GM21786 (cell line): ENCODE measurements around the gene LIX1L.

Source experiments
- ATAC-seq: cut with Tn5 transposase; IDR thresholded peaks from one replicate; pipeline ENCODE4 v1.9.1; 2021; ENCODE audit not compliant: unreplicated experiment

Gene LIX1L

DNA sequence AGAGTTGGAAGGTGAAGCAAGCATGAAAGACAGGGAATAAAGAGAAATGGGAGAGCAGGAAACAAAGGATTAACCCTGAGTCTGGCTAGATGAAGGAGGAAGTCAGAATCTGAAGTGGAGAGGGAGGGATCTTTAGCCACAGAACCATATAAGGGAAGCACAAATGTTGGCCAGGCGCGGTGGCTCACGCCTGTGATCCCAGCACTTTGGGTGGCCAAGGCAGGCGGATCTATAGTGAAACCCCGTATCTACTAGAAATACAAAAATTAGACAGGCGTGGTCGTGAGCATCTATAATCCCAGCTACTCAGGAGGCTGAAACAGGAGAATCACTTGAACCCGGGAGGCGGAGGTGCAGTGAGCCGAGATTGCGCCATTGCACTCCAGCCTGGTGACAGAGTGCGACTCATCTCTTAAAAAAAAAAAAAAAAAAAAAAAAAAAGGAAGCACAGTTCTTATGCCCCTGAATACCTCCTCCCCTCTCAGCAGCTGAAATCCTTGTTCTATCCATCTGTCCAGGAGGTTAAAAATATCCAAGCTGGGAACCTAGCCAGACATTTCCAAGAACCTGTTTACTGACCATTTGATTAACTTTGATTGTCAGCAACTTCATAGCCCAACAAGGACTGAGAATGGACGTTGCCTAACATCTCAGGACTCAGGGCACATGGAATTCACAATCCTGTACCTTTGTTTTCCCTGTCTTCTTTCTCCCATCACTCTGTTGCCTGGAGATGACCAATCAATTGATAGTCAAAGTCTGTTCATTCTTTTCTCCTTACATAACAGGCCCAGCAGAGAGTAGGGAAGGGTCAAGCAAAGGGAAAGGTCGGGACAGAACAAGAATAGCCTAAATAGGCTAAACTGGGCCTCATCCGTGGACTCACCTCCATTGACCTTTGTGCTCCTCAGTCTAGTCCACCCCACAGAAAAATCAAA lies 28.0 kb upstream of the LIX1L start:
- no peak for ATAC-seq

GRCh38 chr1:145985129-145985501 lies 27.3 kb upstream of the LIX1L start:
- no peak for ATAC-seq

DNA sequence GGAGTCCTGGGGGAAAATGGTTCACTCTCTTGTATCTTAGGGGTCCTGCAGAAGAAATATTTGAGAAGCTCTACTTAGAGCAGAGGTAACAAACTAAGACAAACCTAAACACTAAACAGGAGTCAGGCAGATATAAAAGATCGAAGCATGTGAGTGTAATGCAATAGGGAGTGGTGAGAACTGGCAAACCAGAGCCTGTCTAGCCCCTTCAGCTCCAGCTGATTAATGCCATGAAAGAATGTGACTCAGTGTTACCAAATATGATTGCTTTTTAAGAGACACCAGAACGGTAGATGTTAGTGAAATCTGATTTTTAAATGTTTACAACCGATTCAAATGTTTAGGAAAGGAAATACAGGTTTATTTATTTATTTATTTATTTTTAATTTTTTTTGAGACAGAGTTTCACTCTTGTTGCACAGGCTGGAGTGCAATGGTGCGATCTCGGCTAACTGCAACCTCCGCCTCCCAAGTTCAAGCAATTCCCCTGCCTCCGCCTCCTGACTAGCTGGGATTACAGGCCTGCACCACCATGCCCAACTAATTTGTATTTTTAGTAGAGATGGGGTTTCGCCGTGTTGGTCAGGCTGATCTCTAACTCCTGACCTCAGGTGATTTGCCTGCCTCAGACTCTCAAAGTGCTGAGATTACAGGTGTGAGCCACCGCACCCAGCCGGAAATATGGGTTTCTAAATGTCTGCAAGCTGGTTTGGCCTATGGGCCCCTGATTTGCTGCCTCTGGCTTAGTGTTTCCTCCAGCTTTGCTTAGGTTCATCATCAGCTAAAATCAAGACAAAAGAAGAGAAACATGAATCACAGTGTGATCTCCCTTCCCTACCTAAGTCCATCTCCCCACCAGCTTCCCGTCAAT lies 26.4 kb upstream of the LIX1L start:
- ATAC-seq: no peak

GRCh38 chr1:145983206-145983675 lies 25.4 kb upstream of the LIX1L start:
- no peak for ATAC-seq

DNA sequence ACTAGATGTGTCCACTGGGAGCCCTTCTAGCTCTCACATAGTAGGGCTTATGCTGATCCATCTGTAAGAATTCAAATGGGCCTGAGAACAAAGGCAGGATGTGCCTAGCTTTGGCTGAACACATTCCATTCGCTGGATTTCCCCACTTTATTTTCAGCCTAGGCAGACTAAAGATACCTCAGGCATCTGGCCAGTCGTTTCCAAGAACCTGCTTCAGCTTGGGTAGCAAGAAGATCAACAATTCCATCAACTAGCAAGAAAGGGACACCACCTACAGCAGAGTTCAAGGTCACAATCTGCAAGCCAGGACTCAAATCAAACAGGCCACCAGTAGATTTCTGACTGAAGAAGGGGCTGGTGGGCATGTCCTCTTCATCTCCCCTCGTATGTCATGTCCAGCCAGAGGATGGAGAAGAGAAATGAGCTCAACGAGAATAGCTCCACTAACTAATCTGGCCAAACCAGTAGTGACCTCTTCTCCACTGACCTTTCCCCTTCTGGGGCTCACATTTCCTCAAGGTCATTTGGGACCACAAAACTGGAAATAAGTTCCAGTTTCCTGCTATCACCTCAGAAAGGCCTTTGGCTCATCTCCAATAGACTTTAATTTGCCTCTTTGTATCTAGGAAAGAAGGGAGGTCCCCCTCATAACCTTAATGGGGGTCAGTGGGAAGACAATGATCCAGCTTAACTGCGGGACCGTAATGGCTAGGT lies 24.4 kb upstream of the LIX1L start:
- ATAC-seq: no peak

- no peak for ATAC-seq
Observed at GRCh38 chr1:145980457-145980994, 22.7 kb upstream of the LIX1L start.

- ATAC-seq: peak; percentile 37
Observed at GRCh38 chr1:145979746-145980456, 22.1 kb upstream of the LIX1L start.

GRCh38 chr1:145978854-145979745 lies 21.3 kb upstream of the LIX1L start:
- peak; percentile 83 for ATAC-seq

DNA sequence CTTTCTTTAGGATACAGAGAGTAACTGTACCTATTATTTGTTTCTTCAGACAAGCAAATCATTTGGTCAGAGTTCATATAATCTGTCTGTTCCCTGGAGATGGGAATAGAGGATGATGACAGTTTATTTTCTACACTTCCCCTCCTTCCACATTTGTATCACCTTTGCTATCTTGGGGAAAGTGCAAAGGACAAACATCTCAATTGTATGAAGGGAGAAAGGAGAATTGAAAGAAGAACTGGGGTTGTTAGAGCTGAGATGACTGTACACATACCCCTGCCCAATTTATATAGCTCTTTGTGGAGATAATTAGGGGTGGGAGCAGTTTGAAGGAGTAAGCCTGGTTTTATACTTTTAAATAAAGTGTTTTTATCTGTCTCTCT lies 20.6 kb upstream of the LIX1L start:
- no peak for ATAC-seq

GRCh38 chr1:145977486-145978470 lies 20.0 kb upstream of the LIX1L start:
- no peak for ATAC-seq

DNA sequence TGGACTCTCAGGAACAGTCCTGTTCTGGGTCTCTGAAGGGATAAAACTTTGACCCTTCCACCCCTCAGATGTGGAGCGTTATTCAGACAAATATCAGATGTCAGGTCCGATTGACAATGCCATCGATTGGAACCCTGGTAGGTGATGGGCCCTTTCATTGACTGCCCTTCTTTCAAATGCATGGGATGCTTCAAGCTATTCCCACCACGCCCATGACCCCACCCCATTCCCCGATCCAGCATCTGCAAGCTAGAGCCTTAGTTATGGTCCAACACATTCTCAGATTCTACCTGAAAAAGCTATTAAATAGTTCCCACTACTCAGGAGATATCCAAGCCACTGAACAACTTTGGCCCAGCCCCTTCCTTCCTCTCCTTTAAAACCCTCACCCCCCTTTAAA lies 19.2 kb upstream of the LIX1L start:
- no peak for ATAC-seq

DNA sequence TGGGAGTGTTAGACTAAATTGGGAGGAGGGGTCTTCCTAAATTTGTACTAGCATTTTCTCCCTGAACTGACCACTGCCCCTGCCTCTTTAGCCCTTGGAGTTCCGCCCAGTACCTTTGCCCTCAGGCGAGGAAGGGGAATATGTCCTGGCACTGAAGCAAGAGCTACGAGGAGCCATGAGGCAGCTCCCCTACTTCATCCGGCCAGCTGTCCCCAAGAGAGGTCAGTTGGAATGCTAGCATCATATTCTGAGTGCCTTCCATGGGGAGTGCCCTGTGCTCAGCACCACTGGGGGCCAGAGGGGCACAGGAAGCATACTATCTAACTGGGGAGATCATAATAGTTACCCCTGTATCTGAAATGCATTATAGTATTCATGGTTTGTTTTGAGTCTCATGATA lies 17.4 kb upstream of the LIX1L start:
- no peak for ATAC-seq

GRCh38 chr1:145974721-145975120 lies 16.9 kb upstream of the LIX1L start:
- ATAC-seq: no peak

DNA sequence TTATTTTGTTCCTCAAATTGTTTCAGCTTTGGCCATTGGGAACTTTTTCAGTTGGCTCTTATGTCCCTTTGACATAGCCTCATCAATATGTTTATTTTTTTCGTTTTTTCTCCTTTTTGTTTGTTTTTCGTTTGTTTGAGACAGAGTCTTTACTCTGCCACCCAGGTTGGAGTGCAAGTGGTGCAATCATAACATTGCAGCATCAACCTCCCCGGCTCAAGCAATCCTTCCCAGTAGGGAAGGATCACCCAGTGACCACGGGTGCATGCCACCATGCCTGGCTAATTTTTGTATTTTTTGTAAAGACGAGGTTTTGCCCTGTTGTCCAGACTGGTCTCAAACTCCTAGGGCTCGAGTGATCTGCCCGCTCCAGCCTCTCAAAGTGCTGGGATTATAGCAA lies 14.8 kb upstream of the LIX1L start:
- no peak for ATAC-seq

DNA sequence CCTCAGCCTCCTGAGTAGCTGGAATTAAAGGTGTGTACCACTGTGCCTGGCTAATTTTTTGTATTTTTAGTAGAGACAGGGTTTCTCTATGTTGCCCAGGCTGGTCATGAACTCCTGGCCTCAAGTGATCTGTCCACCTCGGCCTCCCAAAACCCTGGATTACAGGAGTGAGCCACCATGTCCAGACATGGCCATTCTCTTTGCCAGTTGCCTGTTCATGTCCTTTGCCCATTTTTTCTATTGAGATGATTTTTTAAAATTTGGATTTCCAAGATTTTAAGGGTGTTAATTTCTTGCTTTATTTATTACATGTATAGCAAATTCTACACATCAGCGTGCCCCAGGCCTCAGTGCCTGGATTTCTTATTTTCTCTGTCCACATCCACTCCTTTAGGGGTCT lies 9.5 kb upstream of the LIX1L start:
- ATAC-seq: no peak

GRCh38 chr1:145965119-145965744 lies 7.4 kb upstream of the LIX1L start:
- no peak for ATAC-seq

- peak; percentile 93 for ATAC-seq
Observed at GRCh38 chr1:145964328-145965118, 6.7 kb upstream of the LIX1L start, which contains the start of the genes ANKRD34A and POLR3GL. ANKRD34A (minus strand) TSS chr1:145964575; CDS start chr1:145961759, 2,816 bp downstream. POLR3GL (plus strand) TSS chr1:145964690; CDS start chr1:145974866, 10,176 bp downstream.
